HG03060 (cell line): ENCODE results near the gene IRF1.
"Not testable (repeated sequence)": the region's sequence is repeated elsewhere in the genome, so short reads cannot be mapped to it uniquely, and the experiment has no call there.

Experiments used
- ATAC-seq: cut with Tn5 transposase; IDR thresholded peaks from one replicate; pipeline ENCODE4 v1.9.1; 2021; ENCODE audit warnings: low read depth, moderate number of reproducible peaks; ENCODE audit not compliant: unreplicated experiment

The IRF1 gene

DNA sequence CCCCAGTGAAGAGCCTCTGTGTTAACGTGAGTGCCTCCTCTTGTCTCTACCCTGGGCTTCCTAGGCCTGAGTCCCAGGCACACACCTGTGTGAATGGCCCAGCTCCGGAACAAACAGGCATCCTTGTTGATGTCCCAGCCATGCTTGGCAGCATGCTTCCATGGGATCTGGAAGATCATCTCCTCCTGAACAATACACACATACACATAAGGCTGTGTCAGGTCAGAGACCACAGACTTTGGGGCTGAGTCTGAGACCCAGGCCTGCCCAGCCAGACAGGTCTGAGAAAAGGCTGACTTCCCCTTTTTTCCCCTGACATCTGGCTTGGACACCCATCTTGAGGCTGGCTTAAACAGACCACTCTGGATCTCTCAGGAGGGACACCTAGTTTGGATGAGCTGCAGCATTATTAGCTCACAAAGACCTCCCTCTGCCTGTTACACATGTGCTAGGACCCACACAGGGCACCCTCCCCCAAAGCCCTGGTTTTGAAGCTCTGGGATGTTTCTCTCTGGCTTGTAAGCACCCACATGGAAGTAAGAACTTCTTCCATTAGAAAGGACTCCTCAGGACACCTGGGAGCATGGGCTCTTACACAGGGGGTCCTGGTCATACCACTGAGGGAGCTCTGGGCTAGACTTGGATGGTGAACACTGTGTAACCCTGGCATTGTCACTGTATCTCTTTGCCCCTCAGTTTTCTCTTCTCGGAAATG is 2.6 kb downstream of the IRF1 start:
- no peak for ATAC-seq

GRCh38 chr5:132487095-132487428 is 3.5 kb downstream of the IRF1 start:
- no peak for ATAC-seq

DNA sequence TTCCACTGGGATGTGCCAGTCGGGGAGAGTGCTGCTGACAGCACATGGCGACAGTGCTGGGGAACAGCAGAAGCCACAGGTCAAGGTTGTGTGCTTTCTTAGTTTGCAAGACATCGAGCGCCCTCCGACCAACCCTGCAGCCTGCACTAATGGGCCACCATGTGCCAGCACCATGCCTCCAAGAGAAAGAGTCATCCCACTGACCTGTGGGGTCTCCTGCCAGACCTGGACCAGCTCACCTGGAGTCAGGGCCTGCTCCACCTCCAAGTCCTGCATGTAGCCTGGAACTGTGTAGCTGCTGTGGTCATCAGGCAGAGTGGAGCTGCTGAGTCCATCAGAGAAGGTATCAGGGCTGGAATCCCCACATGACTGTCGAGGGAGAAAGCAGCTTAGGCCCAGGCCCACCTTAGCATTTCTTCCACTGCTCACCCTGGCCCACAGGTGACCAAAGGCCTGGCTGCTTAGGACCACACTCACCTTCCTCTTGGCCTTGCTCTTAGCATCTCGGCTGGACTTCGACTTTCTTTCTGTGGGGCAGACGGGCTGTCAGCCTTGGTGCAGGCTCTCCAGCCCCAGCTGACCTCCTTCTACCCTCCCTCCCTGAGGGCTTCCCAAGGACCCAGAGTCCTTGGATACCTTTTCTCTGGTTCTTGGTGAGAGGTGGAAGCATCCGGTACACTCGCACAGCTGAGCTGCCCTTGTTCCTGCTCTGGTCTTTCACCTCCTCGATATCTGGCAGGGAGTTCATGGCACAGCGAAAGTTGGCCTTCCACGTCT is 4.1 kb downstream of the IRF1 start:
- ATAC-seq = no peak

- no peak for ATAC-seq
Measured at GRCh38 chr5:132485641-132486317, 4.8 kb downstream of the IRF1 start.

DNA sequence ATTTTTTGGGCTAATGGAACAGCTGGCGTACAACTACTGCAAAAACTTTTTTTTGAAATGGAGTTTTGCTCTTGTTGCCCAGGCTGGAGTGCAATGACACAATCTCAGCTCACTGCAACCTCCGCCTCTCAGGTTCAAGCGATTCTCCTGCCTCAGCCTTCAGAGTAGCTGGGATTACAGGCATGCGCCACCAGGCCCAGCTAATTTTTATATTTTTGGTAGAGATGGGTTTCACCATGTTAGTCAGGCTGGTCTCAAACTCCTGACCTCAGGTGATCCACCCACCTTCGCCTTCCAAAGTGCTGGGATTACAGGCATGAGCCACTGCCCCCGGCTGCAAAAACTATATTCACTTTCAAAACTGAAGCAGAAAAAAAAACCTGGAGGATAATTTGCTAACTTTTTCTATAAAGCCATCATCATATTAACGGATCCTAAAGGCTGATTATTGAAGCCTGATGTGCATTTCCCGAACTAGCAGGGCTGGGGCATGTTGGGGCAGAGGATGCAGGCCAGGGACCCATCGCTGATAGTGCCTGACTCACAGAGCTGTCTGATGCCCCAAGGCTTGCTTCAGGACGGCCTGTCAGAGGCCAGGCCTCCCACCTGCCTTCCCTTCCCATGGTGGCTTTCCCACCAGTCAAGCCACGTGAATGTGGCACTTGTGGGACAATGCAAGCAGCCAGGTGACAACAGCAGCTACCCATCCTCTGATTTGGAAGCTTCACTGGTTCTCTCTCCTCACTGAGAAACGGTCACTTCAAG is 5.5 kb downstream of the IRF1 start:
- ATAC-seq = not testable (repeated sequence)

DNA sequence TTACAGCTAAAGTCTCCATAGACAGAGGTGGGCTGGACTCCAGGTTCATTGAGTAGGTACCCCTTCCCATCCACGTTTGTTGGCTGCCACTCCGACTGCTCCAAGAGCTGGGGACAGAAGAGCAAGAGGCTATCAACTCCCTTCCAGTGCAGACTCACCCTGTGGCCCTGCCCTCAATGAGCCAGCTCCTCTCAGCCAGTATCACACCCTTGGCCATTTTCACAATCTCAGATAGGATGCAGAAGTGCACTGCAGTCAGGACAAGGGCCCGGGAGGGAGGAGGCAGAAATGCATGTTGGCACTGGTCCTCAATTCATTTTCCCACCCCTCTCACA is 6.2 kb downstream of the IRF1 start:
- no peak for ATAC-seq

GRCh38 chr5:132483661-132484390 is 6.7 kb downstream of the IRF1 start:
- ATAC-seq = no peak

- ATAC-seq = no peak
Measured at GRCh38 chr5:132483101-132483500, 7.5 kb downstream of the IRF1 start.

DNA sequence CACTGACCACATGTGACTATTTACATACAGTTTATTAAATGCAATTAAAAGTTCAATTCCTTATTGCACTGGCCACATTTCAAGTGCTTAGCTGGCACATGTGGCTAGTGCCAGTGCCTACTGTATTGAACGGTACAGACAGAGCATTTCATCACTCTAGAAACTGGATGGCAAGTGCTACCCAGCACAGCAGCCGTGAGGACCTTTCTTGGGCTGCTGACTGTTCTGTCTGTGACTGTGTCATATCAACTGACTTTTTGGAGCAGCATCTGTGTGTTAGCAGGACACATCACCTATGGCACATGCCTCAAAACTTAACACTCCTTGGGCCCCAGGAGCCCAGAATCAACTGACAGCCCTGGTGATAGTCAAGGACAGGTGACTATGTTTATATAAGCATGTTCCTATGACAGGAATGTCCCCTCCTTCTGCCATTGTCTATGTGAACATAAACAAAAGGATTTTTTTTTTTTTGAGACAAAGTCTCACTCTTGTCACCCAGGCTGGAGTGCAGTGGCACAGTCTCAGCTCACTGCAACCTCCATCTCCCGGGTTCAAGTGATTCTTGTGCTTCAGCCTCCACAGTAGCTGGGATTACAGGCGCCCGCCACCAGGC is 8.9 kb downstream of the IRF1 start:
- no peak for ATAC-seq

- ATAC-seq = no peak
Measured at GRCh38 chr5:132480893-132481595, 9.5 kb downstream of the IRF1 start.

DNA sequence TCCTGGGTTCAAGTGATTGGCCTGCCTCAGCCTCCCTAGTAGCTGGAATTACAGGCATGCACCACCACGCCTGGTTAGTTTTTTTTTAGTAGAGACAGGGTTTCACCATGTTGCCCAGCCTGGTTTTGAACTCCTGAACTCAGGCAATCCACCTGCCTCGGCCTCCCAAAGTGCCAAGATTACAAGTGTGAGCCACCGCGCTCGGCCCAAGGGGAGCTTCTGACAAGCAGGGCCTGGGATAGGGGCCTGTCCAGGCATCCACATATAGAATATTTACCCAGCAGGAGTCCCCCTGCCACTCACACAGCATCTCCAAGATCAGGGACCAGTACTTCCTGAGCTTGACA is 10.1 kb downstream of the IRF1 start:
- ATAC-seq = no peak

- no peak for ATAC-seq
Measured at GRCh38 chr5:132480042-132480441, 10.5 kb downstream of the IRF1 start.

DNA sequence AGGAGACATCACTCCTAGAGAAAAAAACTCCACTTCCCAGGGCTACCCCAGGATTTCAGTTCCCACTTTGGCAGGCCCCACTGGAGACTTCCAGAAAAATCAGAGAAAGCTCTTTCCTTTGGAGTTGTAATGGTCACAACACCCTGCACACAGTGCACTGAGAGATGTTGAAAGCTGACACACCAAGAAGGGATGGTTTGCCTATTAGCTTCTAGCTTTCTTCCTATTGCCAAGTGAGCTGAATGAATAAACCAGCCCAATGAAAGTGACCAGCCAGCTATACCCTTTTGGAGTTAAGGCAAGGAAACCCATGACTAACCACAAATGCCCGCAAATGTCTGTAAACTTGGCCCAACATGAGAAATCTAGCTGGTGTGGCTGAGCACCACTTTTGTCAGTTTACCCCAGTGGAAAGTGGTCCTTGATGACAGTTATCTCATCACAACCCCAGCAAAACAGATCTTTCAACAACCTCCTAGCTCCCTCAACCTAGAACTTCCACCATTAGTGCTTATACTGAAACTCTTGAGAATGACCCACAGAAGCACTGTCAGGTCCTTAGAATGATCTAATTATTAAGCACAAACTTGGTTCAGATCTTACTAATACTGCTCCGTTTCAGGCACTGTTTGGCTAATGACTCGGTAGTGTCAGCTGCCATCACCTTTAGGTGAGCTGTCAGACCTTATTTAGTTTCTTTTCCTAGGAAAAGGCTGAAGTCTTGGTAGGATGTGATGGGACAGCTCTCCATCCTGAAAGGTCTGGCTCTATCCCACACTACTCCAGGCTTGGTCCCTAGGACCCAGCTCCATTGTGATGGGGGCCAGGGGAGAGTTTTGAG is 11.2 kb downstream of the IRF1 start:
- ATAC-seq = no peak

DNA sequence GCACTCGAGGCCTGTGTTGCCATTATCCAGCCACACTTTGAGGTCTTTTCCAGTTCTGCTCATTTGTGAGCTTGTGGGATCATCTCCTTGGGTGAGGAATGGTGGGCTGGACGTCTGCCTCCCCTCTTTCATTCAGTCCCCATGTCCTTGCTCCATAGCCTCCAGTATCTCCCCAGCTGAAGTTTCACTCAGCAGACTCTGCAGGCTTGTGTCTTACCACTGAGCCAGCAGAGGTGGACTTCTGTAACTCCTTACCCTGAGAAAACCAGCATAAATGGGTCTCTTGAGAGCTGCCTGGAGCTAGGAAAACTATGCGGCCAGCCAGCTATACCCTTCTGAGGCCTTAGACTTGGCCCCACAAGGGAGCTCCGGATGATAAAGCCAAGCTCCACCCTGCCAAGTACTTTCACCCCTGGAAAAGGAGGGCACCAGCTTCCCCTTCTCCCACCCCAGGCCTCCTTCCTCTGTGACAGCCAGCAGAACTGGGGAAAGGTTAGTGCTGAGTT is 12.2 kb downstream of the IRF1 start:
- ATAC-seq = no peak

DNA sequence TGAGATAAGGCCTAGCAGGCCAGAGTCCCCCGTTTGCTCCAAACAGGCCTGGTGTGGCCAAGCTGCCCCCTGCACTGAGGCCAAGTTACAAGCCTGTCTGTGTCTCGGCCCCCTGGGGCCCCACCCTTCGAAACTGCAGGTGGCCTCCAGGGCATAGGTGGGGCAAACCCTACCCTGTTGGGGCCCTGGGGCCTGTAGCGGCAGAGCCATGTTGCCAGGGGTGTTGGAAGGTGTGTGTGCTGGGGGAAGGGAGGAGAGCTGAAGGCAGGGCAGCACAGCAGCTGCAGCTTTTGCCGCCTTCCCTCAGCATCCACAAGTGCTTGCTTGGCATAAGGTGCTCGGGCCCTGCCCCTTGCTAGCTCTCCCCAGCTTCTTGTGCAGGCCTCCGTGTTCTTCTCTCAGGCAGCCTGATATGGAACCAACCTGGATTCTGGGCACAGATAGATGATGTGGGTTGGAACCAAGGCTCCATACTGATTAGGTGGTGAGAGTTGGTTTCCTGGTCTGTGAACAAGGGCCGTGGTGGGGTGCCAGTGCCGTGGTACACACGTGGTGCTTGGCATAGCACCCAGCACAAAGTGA is 12.7 kb downstream of the IRF1 start:
- no peak for ATAC-seq

DNA sequence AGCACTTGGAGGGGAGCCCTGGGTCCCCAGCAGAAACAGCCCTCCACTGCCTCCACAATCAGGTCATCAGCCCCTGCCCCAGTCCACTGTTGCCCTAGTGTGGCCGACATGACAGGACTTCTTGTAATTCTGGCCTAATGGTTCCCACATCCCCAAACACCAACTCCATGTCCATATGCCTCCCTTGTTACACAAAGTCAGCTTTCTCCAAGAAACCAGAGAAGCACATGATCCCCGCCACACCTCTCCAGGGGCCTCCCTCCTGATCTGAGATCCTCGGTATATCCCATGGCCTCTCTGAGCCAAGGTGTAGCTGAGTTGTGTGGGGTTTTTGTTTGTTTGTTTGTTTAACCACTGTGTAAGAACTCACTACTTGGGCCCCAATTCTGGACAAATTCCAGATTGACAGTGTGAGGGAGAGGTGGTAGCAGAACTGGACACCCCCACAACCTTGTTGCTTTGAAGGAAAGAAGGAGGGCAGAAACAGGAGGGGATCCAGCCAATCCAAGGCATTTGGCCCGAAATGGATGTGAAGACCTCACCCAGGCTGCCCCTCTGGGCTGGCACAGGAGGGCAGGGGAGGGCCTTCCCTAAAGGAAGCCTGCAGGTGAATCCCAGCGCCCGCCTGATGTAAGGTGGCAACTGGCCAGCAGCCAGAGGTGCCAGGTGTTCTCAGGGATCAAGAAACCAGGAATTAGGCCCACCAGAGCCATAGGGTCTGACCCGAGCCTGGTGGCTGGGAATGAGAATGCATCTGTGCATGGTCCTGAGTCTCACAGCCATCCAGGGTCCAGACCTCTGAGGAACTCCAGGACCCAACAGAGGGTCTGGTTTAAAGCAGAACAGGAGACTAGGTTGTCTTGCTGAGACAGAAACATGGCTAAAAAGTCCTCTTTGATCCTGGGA is 13.4 kb downstream of the IRF1 start:
- ATAC-seq = no peak
